GM23338 (cell line): ENCODE data around the gene AFM. TPM values are rescaled to one million over a fixed set of nuclear protein-coding genes. Genes with fewer than 3 reads are reported as not detected.

Source experiments
- ATAC-seq: fragments of 200-7000 bp; cut with Tn5 transposase; 3 replicates; pipeline ENCODE4 v1.9.1; 2020
- DNase-seq: peaks from one replicate; pipeline ENCODE4 v3.0.0-alpha.2; 2015; ENCODE audit warnings: low spot score
- H2AFZ ChIP-seq: fragments of 200-600 bp; sonication (generic); 2 replicates; pipeline ENCODE4 v1.8.0; 2016; ENCODE audit warnings: antibody characterized with exemption, mild to moderate bottlenecking, moderate library complexity
- H3F3A ChIP-seq: fragments of 200-600 bp; sonication (generic); replicated peaks from 2 replicates; pipeline ENCODE4 v1.8.0; 2017; ENCODE audit warnings: antibody characterized with exemption, mixed run types, low read depth
- H3K27ac ChIP-seq: fragments of 200-600 bp; sonication (generic); 2 replicates; pipeline ENCODE4 v1.6.1; 2016; ENCODE audit warnings: low read depth
- H3K27me3 ChIP-seq: fragments of 200-600 bp; sonication (generic); 2 replicates; pipeline ENCODE4 v1.8.0; 2016; ENCODE audit warnings: mild to moderate bottlenecking, mixed run types, moderate library complexity; ENCODE audit not compliant: insufficient read depth
- H3K36me3 ChIP-seq: fragments of 200-600 bp; sonication (generic); 2 replicates; pipeline ENCODE4 v1.8.0; 2016; ENCODE audit warnings: mild to moderate bottlenecking; ENCODE audit not compliant: insufficient read depth
- H3K4me1 ChIP-seq: fragments of 200-600 bp; sonication (generic); 2 replicates; pipeline ENCODE4 v1.8.0; 2016; ENCODE audit warnings: mild to moderate bottlenecking, moderate library complexity; ENCODE audit not compliant: insufficient read depth
- H3K4me2 ChIP-seq: fragments of 200-600 bp; sonication (generic); 2 replicates; pipeline ENCODE4 v1.7.1; 2017; ENCODE audit warnings: mixed run types
- H3K4me3 ChIP-seq: fragments of 200-600 bp; sonication (generic); 2 replicates; pipeline ENCODE4 v1.6.1; 2016; ENCODE audit warnings: mixed run types
- H3K79me2 ChIP-seq: fragments of 200-600 bp; sonication (generic); replicated peaks from 2 replicates; pipeline ENCODE4 v1.8.0; 2017; ENCODE audit warnings: mild to moderate bottlenecking; ENCODE audit not compliant: insufficient read depth
- H3K9me2 ChIP-seq: fragments of 200-600 bp; sonication (generic); 2 replicates; pipeline ENCODE4 v1.8.0; 2017; ENCODE audit not compliant: insufficient read depth
- H4K20me1 ChIP-seq: fragments of 200-600 bp; sonication (generic); replicated peaks from 2 replicates; pipeline ENCODE4 v1.8.0; 2017; ENCODE audit warnings: mild to moderate bottlenecking; ENCODE audit not compliant: insufficient read depth
- H3K27ac Mint-ChIP-seq: 2 replicates; pipeline ENCODE4 v1.8.0; 2020; ENCODE audit warnings: inconsistent platforms, mild to moderate bottlenecking, moderate library complexity, mixed read lengths
- H3K27me3 Mint-ChIP-seq: 3 replicates; pipeline ENCODE4 v1.8.0; 2022; ENCODE audit warnings: low read depth, mild to moderate bottlenecking, moderate library complexity, mixed read lengths, inconsistent platforms; ENCODE audit not compliant: insufficient read depth, poor library complexity
- H3K36me3 Mint-ChIP-seq: 3 replicates; pipeline ENCODE4 v1.8.0; 2021; ENCODE audit warnings: low read depth, mild to moderate bottlenecking, inconsistent platforms, moderate library complexity, mixed read lengths
- H3K4me1 Mint-ChIP-seq: 3 replicates; pipeline ENCODE4 v1.8.0; 2020; ENCODE audit warnings: mild to moderate bottlenecking, inconsistent platforms, mixed read lengths
- H3K4me3 Mint-ChIP-seq: 3 replicates; pipeline ENCODE4 v1.8.0; 2021; ENCODE audit warnings: moderate library complexity, mild to moderate bottlenecking, inconsistent platforms, mixed read lengths
- H3K9me3 Mint-ChIP-seq: 3 replicates; pipeline ENCODE4 v1.8.0; 2020; ENCODE audit warnings: moderate library complexity, mild to moderate bottlenecking, inconsistent platforms, mixed read lengths
- EZH2phosphoT487 ChIP-seq: fragments of 200-600 bp; sonication (generic); IDR thresholded peaks from one replicate; pipeline ENCODE4 v1.8.1; 2018; ENCODE audit warnings: antibody characterized with exemption; ENCODE audit not compliant: unreplicated experiment
- NANOG ChIP-seq: IDR thresholded peaks from 2 replicates; pipeline ENCODE4 v1.6.1; 2016; ENCODE audit warnings: antibody characterized with exemption, borderline replicate concordance
- POLR2AphosphoS5 ChIP-seq: IDR thresholded peaks from 2 replicates; pipeline ENCODE4 v1.6.1; 2016; ENCODE audit warnings: antibody characterized with exemption, low read depth
- STAT1 ChIP-seq: IDR thresholded peaks from one replicate; pipeline ENCODE4 v1.6.1; 2016; ENCODE audit warnings: antibody characterized with exemption; ENCODE audit not compliant: unreplicated experiment
- ZNF114 ChIP-seq: fragments of 250-450 bp; sonication (Bioruptor Pico); IDR thresholded peaks from 2 replicates; pipeline ENCODE4 v1.5.0; 2020; ENCODE audit warnings: mild to moderate bottlenecking, moderate library complexity
- ZNF331 ChIP-seq: fragments of 250-450 bp; sonication (Bioruptor Pico); IDR thresholded peaks from 2 replicates; pipeline ENCODE4 v1.5.0; 2020; ENCODE audit warnings: low read depth, mild to moderate bottlenecking, moderate library complexity
- polyA plus RNA-seq: library from polyadenylated mRNA; unstranded; fragments of >200 nt; fragmentation: Nextera tagmentation; extraction: Ambion mirVana; gene quantifications from 2 replicates; pipeline ENCODE4 v1.2.1, GENCODE V29; 2016
- total RNA-seq: library from RNA; depleted of rRNA; stranded (reverse); fragments of >200 nt; shearing (Covaris generic); gene quantifications from 2 replicates; pipeline ENCODE4 v1.2.3, GENCODE V29; 2014
- TF ChIP-seq, protein P1 (sequence below), 2 experiments: fragments of 200-600 bp in 1 of 2; sonication (generic) in 1 of 2; conservative IDR thresholded peaks; 2 replicates each; pipeline versions ENCODE4 v1.5.1 to v1.6.1; 2016 to 2017; ENCODE audit warnings: antibody characterized with exemption in 2 of 2, low read depth in 2 of 2, mild to moderate bottlenecking in 2 of 2, moderate library complexity in 1 of 2
- TF ChIP-seq, protein P2 (sequence below): IDR thresholded peaks from one replicate; pipeline ENCODE4 v1.6.1; 2018; ENCODE audit warnings: antibody characterized with exemption; ENCODE audit not compliant: unreplicated experiment

AFM gene
- total and polyA plus RNA-seq, 2 experiments from 2014 or later: not detected

DNA sequence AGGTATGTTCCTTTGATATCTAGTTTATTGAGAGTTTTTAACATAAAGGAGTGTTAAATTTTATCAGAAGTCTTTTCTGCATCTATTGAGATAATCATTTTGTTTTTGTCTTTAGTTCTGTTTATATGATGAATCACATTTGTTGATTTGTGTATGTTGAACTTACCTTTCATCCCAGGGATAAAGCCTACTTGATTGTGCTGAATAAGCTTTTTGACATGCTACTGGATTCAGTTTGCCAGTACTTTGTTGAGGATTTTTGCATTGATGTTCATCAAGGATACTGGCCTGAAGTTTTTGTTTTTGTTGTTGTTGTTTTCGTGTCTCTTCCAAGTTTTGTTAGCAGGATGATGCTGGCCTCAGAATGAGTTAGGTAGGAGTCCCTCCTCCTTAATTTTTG is 10.8 kb upstream of the AFM start:
- Mint-ChIP-seq H3K4me3 (no peak overlapping the region), H3K9me3 (peaks cover 30% of the 10 kb centered on the region), H3K27me3 (peaks cover 4% of the 10 kb centered on the region), H3K27ac (no peak overlapping the region), H3K4me1 (no peaks in the 10 kb centered on the region), H3K36me3 (peaks cover 34% of the 10 kb centered on the region)
- no peak overlapping the region for H3K4me3 ChIP-seq
- TF ChIP-seq, protein P1, sequence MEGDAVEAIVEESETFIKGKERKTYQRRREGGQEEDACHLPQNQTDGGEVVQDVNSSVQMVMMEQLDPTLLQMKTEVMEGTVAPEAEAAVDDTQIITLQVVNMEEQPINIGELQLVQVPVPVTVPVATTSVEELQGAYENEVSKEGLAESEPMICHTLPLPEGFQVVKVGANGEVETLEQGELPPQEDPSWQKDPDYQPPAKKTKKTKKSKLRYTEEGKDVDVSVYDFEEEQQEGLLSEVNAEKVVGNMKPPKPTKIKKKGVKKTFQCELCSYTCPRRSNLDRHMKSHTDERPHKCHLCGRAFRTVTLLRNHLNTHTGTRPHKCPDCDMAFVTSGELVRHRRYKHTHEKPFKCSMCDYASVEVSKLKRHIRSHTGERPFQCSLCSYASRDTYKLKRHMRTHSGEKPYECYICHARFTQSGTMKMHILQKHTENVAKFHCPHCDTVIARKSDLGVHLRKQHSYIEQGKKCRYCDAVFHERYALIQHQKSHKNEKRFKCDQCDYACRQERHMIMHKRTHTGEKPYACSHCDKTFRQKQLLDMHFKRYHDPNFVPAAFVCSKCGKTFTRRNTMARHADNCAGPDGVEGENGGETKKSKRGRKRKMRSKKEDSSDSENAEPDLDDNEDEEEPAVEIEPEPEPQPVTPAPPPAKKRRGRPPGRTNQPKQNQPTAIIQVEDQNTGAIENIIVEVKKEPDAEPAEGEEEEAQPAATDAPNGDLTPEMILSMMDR (conservative IDR thresholded peaks at IDR 0.05; ENCODE audit: low read depth in 2 of 2): no peak
- TF ChIP-seq ZNF114 (no peak), EZH2phosphoT487 (no peak), NANOG (no peak), STAT1 (no peak), ZNF331 (CRISPR knock-in tag) (no peak), POLR2AphosphoS5 (no peak)
- no peak for ATAC-seq
- no peaks in the 10 kb centered on the region for H3K79me2 ChIP-seq
- no peaks in the 10 kb centered on the region for H3F3A ChIP-seq
- peaks cover 12% of the 10 kb centered on the region for H3K9me2 ChIP-seq
- H3K27me3 ChIP-seq: no peaks in the 10 kb centered on the region
- H4K20me1 ChIP-seq: no peaks in the 10 kb centered on the region
- DNase-seq: no peak
- no peaks in the 10 kb centered on the region for H3K4me1 ChIP-seq
- H2AFZ ChIP-seq: peak overlapping the region; percentile 45; the same call in 1 of the 2 replicates
- no peak overlapping the region for H3K27ac ChIP-seq
- H3K36me3 ChIP-seq: peaks cover 13% of the 10 kb centered on the region
- no peak overlapping the region for H3K4me2 ChIP-seq

DNA sequence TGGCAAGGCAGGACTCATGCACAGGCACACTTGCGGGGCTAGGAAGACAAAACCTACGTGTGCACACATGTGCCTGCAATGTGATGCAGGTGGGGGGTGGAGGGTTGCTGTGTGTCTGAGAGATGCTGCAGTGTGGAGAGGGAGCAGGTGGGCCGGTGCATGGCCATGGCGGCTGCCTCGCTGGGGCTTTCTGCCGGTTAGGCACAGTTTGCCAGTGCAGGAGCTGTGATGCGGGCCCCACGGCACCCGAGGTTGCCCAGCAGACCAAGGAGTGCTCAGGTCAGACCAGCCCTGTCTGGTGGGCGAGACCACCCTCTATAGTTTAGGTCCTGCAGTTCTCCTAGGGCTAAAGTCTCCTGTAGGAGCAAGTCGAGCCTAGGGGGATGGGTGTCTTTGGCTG is 4.4 kb upstream of the AFM start:
- Mint-ChIP-seq H3K27ac (no peak overlapping the region), H3K9me3 (peaks cover 42% of the 10 kb centered on the region), H3K4me3 (no peak overlapping the region), H3K27me3 (peaks cover 4% of the 10 kb centered on the region), H3K36me3 (peaks cover 42% of the 10 kb centered on the region), H3K4me1 (no peaks in the 10 kb centered on the region)
- TF ChIP-seq STAT1 (no peak), ZNF331 (CRISPR knock-in tag) (no peak), POLR2AphosphoS5 (no peak), ZNF114 (no peak)
- TF ChIP-seq, protein P2, sequence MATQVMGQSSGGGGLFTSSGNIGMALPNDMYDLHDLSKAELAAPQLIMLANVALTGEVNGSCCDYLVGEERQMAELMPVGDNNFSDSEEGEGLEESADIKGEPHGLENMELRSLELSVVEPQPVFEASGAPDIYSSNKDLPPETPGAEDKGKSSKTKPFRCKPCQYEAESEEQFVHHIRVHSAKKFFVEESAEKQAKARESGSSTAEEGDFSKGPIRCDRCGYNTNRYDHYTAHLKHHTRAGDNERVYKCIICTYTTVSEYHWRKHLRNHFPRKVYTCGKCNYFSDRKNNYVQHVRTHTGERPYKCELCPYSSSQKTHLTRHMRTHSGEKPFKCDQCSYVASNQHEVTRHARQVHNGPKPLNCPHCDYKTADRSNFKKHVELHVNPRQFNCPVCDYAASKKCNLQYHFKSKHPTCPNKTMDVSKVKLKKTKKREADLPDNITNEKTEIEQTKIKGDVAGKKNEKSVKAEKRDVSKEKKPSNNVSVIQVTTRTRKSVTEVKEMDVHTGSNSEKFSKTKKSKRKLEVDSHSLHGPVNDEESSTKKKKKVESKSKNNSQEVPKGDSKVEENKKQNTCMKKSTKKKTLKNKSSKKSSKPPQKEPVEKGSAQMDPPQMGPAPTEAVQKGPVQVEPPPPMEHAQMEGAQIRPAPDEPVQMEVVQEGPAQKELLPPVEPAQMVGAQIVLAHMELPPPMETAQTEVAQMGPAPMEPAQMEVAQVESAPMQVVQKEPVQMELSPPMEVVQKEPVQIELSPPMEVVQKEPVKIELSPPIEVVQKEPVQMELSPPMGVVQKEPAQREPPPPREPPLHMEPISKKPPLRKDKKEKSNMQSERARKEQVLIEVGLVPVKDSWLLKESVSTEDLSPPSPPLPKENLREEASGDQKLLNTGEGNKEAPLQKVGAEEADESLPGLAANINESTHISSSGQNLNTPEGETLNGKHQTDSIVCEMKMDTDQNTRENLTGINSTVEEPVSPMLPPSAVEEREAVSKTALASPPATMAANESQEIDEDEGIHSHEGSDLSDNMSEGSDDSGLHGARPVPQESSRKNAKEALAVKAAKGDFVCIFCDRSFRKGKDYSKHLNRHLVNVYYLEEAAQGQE: no peak
- H3K4me1 ChIP-seq: no peaks in the 10 kb centered on the region
- peaks cover 9% of the 10 kb centered on the region for H3K9me2 ChIP-seq
- no peaks in the 10 kb centered on the region for H3K27me3 ChIP-seq
- peaks cover 13% of the 10 kb centered on the region for H3K36me3 ChIP-seq
- no peaks in the 10 kb centered on the region for H3K79me2 ChIP-seq
- H3K27ac ChIP-seq: no peak overlapping the region
- DNase-seq: no peak
- ATAC-seq: no peak
- H3K4me2 ChIP-seq: no peak overlapping the region
- no peaks in the 10 kb centered on the region for H3F3A ChIP-seq
- H3K4me3 ChIP-seq: no peak overlapping the region
- no peaks in the 10 kb centered on the region for H4K20me1 ChIP-seq
- no peak overlapping the region for H2AFZ ChIP-seq
